Activated naive CD8-positive, alpha-beta T cell treated with anti-CD3 and anti-CD28 coated beads, Interleukin-2, amount 50 U/mL, for 24 hours (primary cell): ENCODE results near the gene GPR183.

Experiments
- ATAC-seq: fragments of 150-1000 bp; cut with Tn5 transposase; one replicate; pipeline ENCODE4 v1.10.0; 2021
- DNase-seq: peaks from one replicate; pipeline ENCODE4 v3.0.0; 2021
- H3K27ac Mint-ChIP-seq: one replicate; pipeline ENCODE4 v1.8.0; 2021; ENCODE audit warnings: mild to moderate bottlenecking, mixed read lengths
- H3K27me3 Mint-ChIP-seq: one replicate; pipeline ENCODE4 v1.8.0; 2021; ENCODE audit warnings: mixed read lengths
- H3K36me3 Mint-ChIP-seq: one replicate; pipeline ENCODE4 v1.8.0; 2021; ENCODE audit warnings: low read depth, mixed read lengths
- H3K4me1 Mint-ChIP-seq: one replicate; pipeline ENCODE4 v1.8.0; 2021; ENCODE audit warnings: mixed read lengths
- H3K4me3 Mint-ChIP-seq: one replicate; pipeline ENCODE4 v1.8.0; 2021; ENCODE audit warnings: mild to moderate bottlenecking, moderate library complexity, mixed read lengths
- H3K9me3 Mint-ChIP-seq: one replicate; pipeline ENCODE4 v1.8.0; 2021; ENCODE audit warnings: mixed read lengths

GPR183 gene

GRCh38 chr13:99307247-99307646, at the start of gene GPR183:
TSS of gene GPR183 (minus strand) at chr13:99307399. CDS start at chr13:99296145, 11,254 bp downstream.
- no peak for DNase-seq
- peak within 1 kb of the TSS; percentile 89 for H3K4me3 Mint-ChIP-seq

GRCh38 chr13:99356262-99357091, 49.3 kb upstream of the GPR183 start:
- H3K9me3 Mint-ChIP-seq, result no peaks in the 10 kb centered on the region
- ATAC-seq, result peak; percentile 51

More at GRCh38 chr13:99307247-99307646, at the start of gene GPR183:
- ATAC-seq, result peak; percentile 48
- Mint-ChIP-seq H3K36me3 (peaks cover 54% of the 10 kb centered on the region), H3K27ac (peak within 1 kb of the TSS; percentile 90), H3K9me3 (no peaks in the 10 kb centered on the region), H3K4me1 (peaks cover 90% of the 10 kb centered on the region), H3K27me3 (no peaks in the 10 kb centered on the region)

GRCh38 chr13:99356012-99356261, 48.7 kb upstream of the GPR183 start:
- H3K9me3 Mint-ChIP-seq, result no peaks in the 10 kb centered on the region
- ATAC-seq (no peak), DNase-seq (no peak)
- H3K36me3 Mint-ChIP-seq, result peaks cover 63% of the 10 kb centered on the region
- H3K4me1 Mint-ChIP-seq, result peaks cover 97% of the 10 kb centered on the region
- no peaks in the 10 kb centered on the region for H3K27me3 Mint-ChIP-seq
- peak overlapping the region; percentile 99 for H3K27ac Mint-ChIP-seq
- peak overlapping the region; percentile 72 for H3K4me3 Mint-ChIP-seq

More at GRCh38 chr13:99356262-99357091, 49.3 kb upstream of the GPR183 start:
- H3K4me1 Mint-ChIP-seq, result peaks cover 98% of the 10 kb centered on the region
- peak overlapping the region; percentile 99 for H3K27ac Mint-ChIP-seq
- H3K4me3 Mint-ChIP-seq, result peak overlapping the region; percentile 72
- H3K36me3 Mint-ChIP-seq, result peaks cover 65% of the 10 kb centered on the region
- DNase-seq, result no peak
- no peaks in the 10 kb centered on the region for H3K27me3 Mint-ChIP-seq

- peaks cover 97% of the 10 kb centered on the region for H3K4me1 Mint-ChIP-seq
- H3K27me3 Mint-ChIP-seq, result no peaks in the 10 kb centered on the region
- H3K4me3 Mint-ChIP-seq, result peak overlapping the region; percentile 72
- no peak for DNase-seq
- peaks cover 64% of the 10 kb centered on the region for H3K36me3 Mint-ChIP-seq
- H3K9me3 Mint-ChIP-seq, result no peaks in the 10 kb centered on the region
- ATAC-seq, result no peak
- peak overlapping the region; percentile 99 for H3K27ac Mint-ChIP-seq
These were observed 48.2 kb upstream of the GPR183 start for GRCh38 chr13:99355267-99356011.

- Mint-ChIP-seq H3K36me3 (peaks cover 64% of the 10 kb centered on the region), H3K9me3 (no peaks in the 10 kb centered on the region), H3K27me3 (no peaks in the 10 kb centered on the region), H3K4me1 (peaks cover 91% of the 10 kb centered on the region), H3K27ac (peak overlapping the region; percentile 99), H3K4me3 (peak overlapping the region; percentile 69)
- ATAC-seq (no peak), DNase-seq (no peak)
These were observed 47.3 kb upstream of the GPR183 start for GRCh38 chr13:99354371-99354951.

GRCh38 chr13:99353836-99354235, 46.6 kb upstream of the GPR183 start:
- Mint-ChIP-seq H3K4me3 (peak overlapping the region; percentile 69), H3K27me3 (no peaks in the 10 kb centered on the region), H3K27ac (peak overlapping the region; percentile 99), H3K4me1 (peaks cover 85% of the 10 kb centered on the region), H3K9me3 (no peaks in the 10 kb centered on the region), H3K36me3 (peaks cover 64% of the 10 kb centered on the region)
- DNase-seq (no peak), ATAC-seq (peak; percentile 4)

- DNase-seq, result no peak
- Mint-ChIP-seq H3K36me3 (peaks cover 67% of the 10 kb centered on the region), H3K27me3 (no peaks in the 10 kb centered on the region), H3K9me3 (no peaks in the 10 kb centered on the region), H3K4me1 (peaks cover 83% of the 10 kb centered on the region), H3K27ac (peak overlapping the region; percentile 99), H3K4me3 (peak overlapping the region; percentile 69)
- no peak for ATAC-seq
These were observed 46.0 kb upstream of the GPR183 start for GRCh38 chr13:99353246-99353600.

- Mint-ChIP-seq H3K27me3 (no peaks in the 10 kb centered on the region), H3K4me3 (peak overlapping the region; percentile 69), H3K27ac (peak overlapping the region; percentile 99), H3K36me3 (peaks cover 67% of the 10 kb centered on the region), H3K4me1 (peaks cover 83% of the 10 kb centered on the region), H3K9me3 (no peaks in the 10 kb centered on the region)
- ATAC-seq, result peak; percentile 32
- DNase-seq, result no peak
These were observed 45.4 kb upstream of the GPR183 start for GRCh38 chr13:99352351-99353245.

- Mint-ChIP-seq H3K4me3 (peak overlapping the region; percentile 69), H3K9me3 (no peaks in the 10 kb centered on the region), H3K36me3 (peaks cover 68% of the 10 kb centered on the region), H3K27me3 (no peaks in the 10 kb centered on the region), H3K27ac (peak overlapping the region; percentile 99), H3K4me1 (peaks cover 83% of the 10 kb centered on the region)
- DNase-seq, result no peak
- peak; percentile 30 for ATAC-seq
These were observed 44.6 kb upstream of the GPR183 start for GRCh38 chr13:99351772-99352171.

GRCh38 chr13:99350191-99350590, 43.0 kb upstream of the GPR183 start:
- peaks cover 65% of the 10 kb centered on the region for H3K36me3 Mint-ChIP-seq
- DNase-seq, result no peak
- H3K9me3 Mint-ChIP-seq, result no peaks in the 10 kb centered on the region
- peaks cover 76% of the 10 kb centered on the region for H3K4me1 Mint-ChIP-seq
- peak overlapping the region; percentile 20 for H3K27ac Mint-ChIP-seq
- H3K27me3 Mint-ChIP-seq, result no peaks in the 10 kb centered on the region
- no peak overlapping the region for H3K4me3 Mint-ChIP-seq
- ATAC-seq, result no peak

GRCh38 chr13:99347911-99348451, 40.8 kb upstream of the GPR183 start:
- Mint-ChIP-seq H3K4me1 (peaks cover 58% of the 10 kb centered on the region), H3K27me3 (no peaks in the 10 kb centered on the region), H3K27ac (no peak overlapping the region), H3K4me3 (no peak overlapping the region), H3K9me3 (no peaks in the 10 kb centered on the region), H3K36me3 (peaks cover 65% of the 10 kb centered on the region)
- ATAC-seq, result no peak
- DNase-seq, result no peak

GRCh38 chr13:99347335-99347878, 40.2 kb upstream of the GPR183 start:
- ATAC-seq (no peak), DNase-seq (no peak)
- no peaks in the 10 kb centered on the region for H3K27me3 Mint-ChIP-seq
- H3K27ac Mint-ChIP-seq, result no peak overlapping the region
- peaks cover 62% of the 10 kb centered on the region for H3K36me3 Mint-ChIP-seq
- no peak overlapping the region for H3K4me3 Mint-ChIP-seq
- H3K4me1 Mint-ChIP-seq, result peaks cover 55% of the 10 kb centered on the region
- no peaks in the 10 kb centered on the region for H3K9me3 Mint-ChIP-seq

- Mint-ChIP-seq H3K36me3 (peaks cover 66% of the 10 kb centered on the region), H3K27ac (peak overlapping the region; percentile 13), H3K4me3 (no peak overlapping the region), H3K9me3 (no peaks in the 10 kb centered on the region), H3K4me1 (peaks cover 52% of the 10 kb centered on the region), H3K27me3 (no peaks in the 10 kb centered on the region)
- ATAC-seq, result no peak
- DNase-seq, result no peak
These were observed 39.3 kb upstream of the GPR183 start for GRCh38 chr13:99346335-99347042.
